ENCODE measurements around the gene MAN1C1.

GRCh38 chr1:25572107-25572506, 44.5 kb upstream of the MAN1C1 start:
- no peak for TF ChIP-seq POLR2AphosphoS5 (IDR thresholded peaks at IDR 0.05)
- TF ChIP-seq EZH2 (IDR thresholded peaks at IDR 0.05; ENCODE audit: borderline replicate concordance, insufficient read depth, low read length, poor library complexity, severe bottlenecking), result no peak
- no peak for TF ChIP-seq CTCF (IDR thresholded peaks at IDR 0.05; ENCODE audit: poor library complexity, severe bottlenecking)
